ENCODE data around the gene ALG2. TPM values are rescaled to one million over a fixed set of nuclear protein-coding genes. Genes with fewer than 3 reads are reported as not detected.

The ALG2 gene
- total and polyA plus RNA-seq, 10 donors = 15.4 to 39.5 (median 26.0) TPM

- no peaks in the 10 kb centered on the region for H3K9me3 ChIP-seq
- H3K27ac ChIP-seq = no peak overlapping the region
- no peaks in the 10 kb centered on the region for H3K36me3 ChIP-seq
- H3K27me3 ChIP-seq (replicated peaks in 1 of 7) = no peaks in the 10 kb centered on the region
- intact Hi-C loops (cut with DNase I; ENCODE audit: low total_unique reads) = no loop called here
- 15 to 44% (median 30%) methylated on average over 3 of the region's 3 CpGs for WGBS, 5 donors
- H3K4me3 ChIP-seq = no peak overlapping the region
- H3K4me1 ChIP-seq = peaks cover 0 to 23% (median 1%) of the 10 kb centered on the region in 6 donors
- no peak for TF ChIP-seq CTCF (IDR thresholded peaks at IDR 0.05 in 8 of 11, conservative IDR thresholded peaks at IDR 0.05 in 3 of 11)
- no peak for TF ChIP-seq POLR2A (IDR thresholded peaks at IDR 0.05)
- no peak for TF ChIP-seq POLR2AphosphoS5 (IDR thresholded peaks at IDR 0.05)
- no peak for DNase-seq
These were observed 54.0 kb downstream of the ALG2 start for GRCh38 chr9:99167694-99168093.

- Histone ChIP-seq H3K27me3 (replicated peaks in 1 of 7) (no peaks in the 10 kb centered on the region), H3K4me1 (peaks cover 0 to 24% (median 1%) of the 10 kb centered on the region in 6 donors), H3K9me3 (no peaks in the 10 kb centered on the region), H3K36me3 (no peaks in the 10 kb centered on the region), H3K27ac (no peak overlapping the region), H3K4me3 (no peak overlapping the region)
- 73 to 81% (median 77%) methylated on average over 4 of the region's 4 CpGs for WGBS, 5 donors
- intact Hi-C loops (cut with DNase I; ENCODE audit: low total_unique reads) = no loop called here
- TF ChIP-seq POLR2A (IDR thresholded peaks at IDR 0.05) (no peak), CTCF (IDR thresholded peaks at IDR 0.05 in 8 of 11, conservative IDR thresholded peaks at IDR 0.05 in 3 of 11) (no peak)
- DNase-seq = no peak
These were observed 54.6 kb downstream of the ALG2 start for GRCh38 chr9:99167119-99167518.

Small RNA genes lying within 50 kb of the gene (small RNA-seq; reads per million reads assigned to genes)
- gene RN7SL794P = 0 reads per million in 4 donors

Other genes starting within 250 kb of the ALG2 start
- gene TGFBR1, start 116.8 kb downstream of the ALG2 start, total RNA-seq = 10 to 100 TPM; 33.5 to 60.8 (median 55.8) TPM
- 10 to 100 TPM in 2 of 3 donors, 1 to 10 TPM in 1; 8.9 to 12.8 (median 10.1) TPM for gene TGFBR1, start 116.8 kb downstream of the ALG2 start, polyA plus RNA-seq
- gene SEC61B, start 340 bp upstream of the ALG2 start, total RNA-seq = 100 to 1,000 TPM in 1 of 7 donors, 10 to 100 TPM in 6; 70.4 to 147 (median 86.9) TPM
- 100 to 1,000 TPM; 175 to 244 (median 244) TPM for gene SEC61B, start 340 bp upstream of the ALG2 start, polyA plus RNA-seq

Measured in spleen (tissue), 11 donors.